Dendritic cell treated with granulocyte-macrophage colony-stimulating factor and Interleukin-4, amounts not matched to agents 40 ng/mL and 50 ng/mL, for 4 days (primary cell): ENCODE results near the gene SIX1.

Experiments used
- H3K27ac Mint-ChIP-seq: one replicate; pipeline ENCODE4 v1.8.0; 2022; ENCODE audit warnings: mild to moderate bottlenecking, mixed read lengths
- H3K27me3 Mint-ChIP-seq: one replicate; pipeline ENCODE4 v1.8.0; 2022; ENCODE audit warnings: mild to moderate bottlenecking, mixed read lengths
- H3K36me3 Mint-ChIP-seq: one replicate; pipeline ENCODE4 v1.8.0; 2022; ENCODE audit warnings: low read depth, mixed read lengths
- H3K4me1 Mint-ChIP-seq: one replicate; pipeline ENCODE4 v1.8.0; 2022; ENCODE audit warnings: low read depth, mixed read lengths
- H3K4me3 Mint-ChIP-seq: one replicate; pipeline ENCODE4 v1.8.0; 2022; ENCODE audit warnings: mild to moderate bottlenecking, moderate library complexity, mixed read lengths
- H3K9me3 Mint-ChIP-seq: one replicate; pipeline ENCODE4 v1.8.0; 2022; ENCODE audit warnings: mixed read lengths
- intact Hi-C: fragments of 100-400 bp; cut with micrococcal nuclease; formaldehyde crosslinking; loops from one replicate; pipeline ENCODE4 v1.15.0; 2022

The SIX1 gene

GRCh38 chr14:60641742-60642269, 7.5 kb downstream of the SIX1 start:
- intact Hi-C loops, result no loop called here
- Mint-ChIP-seq H3K4me1 (peaks cover 32% of the 10 kb centered on the region), H3K27ac (no peak overlapping the region), H3K27me3 (peaks cover 96% of the 10 kb centered on the region), H3K4me3 (no peak overlapping the region), H3K9me3 (no peaks in the 10 kb centered on the region), H3K36me3 (no peaks in the 10 kb centered on the region)

GRCh38 chr14:60640859-60641741, 8.2 kb downstream of the SIX1 start:
- no peaks in the 10 kb centered on the region for H3K36me3 Mint-ChIP-seq
- H3K4me1 Mint-ChIP-seq, result peaks cover 32% of the 10 kb centered on the region
- intact Hi-C loops, result no loop called here
- H3K27me3 Mint-ChIP-seq, result peaks cover 97% of the 10 kb centered on the region
- H3K27ac Mint-ChIP-seq, result no peak overlapping the region
- H3K4me3 Mint-ChIP-seq, result no peak overlapping the region
- no peaks in the 10 kb centered on the region for H3K9me3 Mint-ChIP-seq

DNA sequence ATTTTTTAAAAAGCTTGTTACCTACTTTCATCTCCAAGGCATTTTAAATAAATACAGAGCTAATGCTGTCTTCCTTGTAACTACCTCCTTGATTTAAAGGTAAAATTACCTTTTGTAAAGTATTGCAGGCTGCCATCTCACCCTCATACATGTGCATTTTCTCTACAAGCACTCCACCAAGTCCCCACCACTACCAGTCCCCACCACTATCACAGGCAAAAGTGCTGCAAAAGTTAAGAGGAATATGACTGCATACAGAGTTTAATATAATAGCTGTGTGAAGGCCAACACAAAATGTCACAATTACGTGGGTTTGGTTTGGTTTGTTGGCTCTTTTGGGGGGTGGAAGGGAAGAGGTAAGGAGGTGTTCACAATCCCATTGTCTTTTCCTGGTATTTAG, 9.6 kb downstream of the SIX1 start:
- H3K27ac Mint-ChIP-seq, result no peak overlapping the region
- no peaks in the 10 kb centered on the region for H3K36me3 Mint-ChIP-seq
- H3K4me3 Mint-ChIP-seq, result no peak overlapping the region
- no peaks in the 10 kb centered on the region for H3K9me3 Mint-ChIP-seq
- intact Hi-C loops, result no loop called here
- H3K4me1 Mint-ChIP-seq, result peaks cover 32% of the 10 kb centered on the region
- H3K27me3 Mint-ChIP-seq, result peaks cover 97% of the 10 kb centered on the region

GRCh38 chr14:60637479-60638315, 11.6 kb downstream of the SIX1 start:
- intact Hi-C loops, result no loop called here
- peaks cover 91% of the 10 kb centered on the region for H3K27me3 Mint-ChIP-seq
- no peaks in the 10 kb centered on the region for H3K9me3 Mint-ChIP-seq
- H3K4me1 Mint-ChIP-seq, result peaks cover 18% of the 10 kb centered on the region
- peak overlapping the region; percentile 67 for H3K4me3 Mint-ChIP-seq
- no peak overlapping the region for H3K27ac Mint-ChIP-seq
- H3K36me3 Mint-ChIP-seq, result no peaks in the 10 kb centered on the region

DNA sequence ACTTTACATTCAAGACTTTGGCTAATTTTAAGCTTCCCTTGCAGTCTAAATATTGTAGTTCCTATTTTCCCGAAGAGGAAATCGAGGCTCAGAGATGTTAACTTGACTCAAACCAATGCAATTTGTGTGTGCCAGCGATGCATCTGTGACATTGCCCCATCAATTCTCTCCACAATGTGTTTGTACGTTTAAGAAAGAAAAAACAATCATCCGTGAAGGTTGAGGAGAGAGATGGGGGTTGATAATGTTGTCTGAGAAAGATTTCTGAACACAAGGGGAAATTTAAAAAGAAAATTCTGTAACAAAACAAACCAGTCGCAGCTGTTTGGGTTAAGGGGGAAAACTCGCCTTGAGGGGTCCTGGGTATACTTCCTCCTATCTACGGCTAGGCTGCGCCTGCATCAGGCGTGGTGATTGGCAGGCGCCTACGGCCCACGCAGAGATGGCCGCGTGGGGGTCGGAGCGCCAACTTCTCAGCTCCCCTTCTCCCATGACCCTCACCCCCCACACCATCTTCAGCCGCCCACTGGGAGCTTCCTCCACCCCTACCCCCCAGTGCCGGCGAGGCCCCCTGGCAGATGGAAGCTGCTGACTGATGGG, 12.3 kb downstream of the SIX1 start:
- Mint-ChIP-seq H3K36me3 (no peaks in the 10 kb centered on the region), H3K9me3 (no peaks in the 10 kb centered on the region), H3K27me3 (peaks cover 88% of the 10 kb centered on the region), H3K4me3 (no peak overlapping the region), H3K4me1 (peaks cover 14% of the 10 kb centered on the region), H3K27ac (no peak overlapping the region)
- intact Hi-C loops, result no loop called here

- intact Hi-C loops, result no loop called here
- no peak overlapping the region for H3K27ac Mint-ChIP-seq
- peaks cover 78% of the 10 kb centered on the region for H3K27me3 Mint-ChIP-seq
Observed at GRCh38 chr14:60634153-60634552, 15.1 kb downstream of the SIX1 start.

GRCh38 chr14:60632777-60633176, 16.5 kb downstream of the SIX1 start:
- Mint-ChIP-seq H3K4me3 (no peak overlapping the region), H3K27me3 (peaks cover 73% of the 10 kb centered on the region), H3K27ac (no peak overlapping the region), H3K36me3 (no peaks in the 10 kb centered on the region), H3K4me1 (peaks cover 9% of the 10 kb centered on the region), H3K9me3 (no peaks in the 10 kb centered on the region)
- intact Hi-C loops, result no loop called here

More at GRCh38 chr14:60634153-60634552, 15.1 kb downstream of the SIX1 start:
- H3K4me1 Mint-ChIP-seq, result peaks cover 14% of the 10 kb centered on the region
- H3K4me3 Mint-ChIP-seq, result no peak overlapping the region
- no peaks in the 10 kb centered on the region for H3K9me3 Mint-ChIP-seq
- H3K36me3 Mint-ChIP-seq, result no peaks in the 10 kb centered on the region

DNA sequence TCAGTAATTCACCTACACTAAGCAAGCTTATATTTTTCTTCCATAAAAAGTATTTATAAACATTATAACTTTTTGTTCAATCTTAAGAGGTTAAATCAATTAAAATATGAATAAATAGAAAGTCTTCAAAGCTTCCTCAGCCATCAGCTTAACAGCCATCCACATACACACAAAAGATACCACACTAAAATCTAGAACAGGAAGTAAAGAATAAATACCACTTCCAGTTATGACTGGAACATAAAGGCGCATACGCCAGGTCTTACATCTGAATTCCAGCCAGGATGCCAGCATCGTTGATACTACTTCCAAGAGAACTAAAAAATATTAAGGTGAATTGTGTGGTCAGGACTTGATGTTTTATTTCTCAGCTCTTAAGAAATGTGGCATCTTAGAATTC, 17.0 kb downstream of the SIX1 start:
- peaks cover 4% of the 10 kb centered on the region for H3K4me1 Mint-ChIP-seq
- H3K36me3 Mint-ChIP-seq, result no peaks in the 10 kb centered on the region
- H3K4me3 Mint-ChIP-seq, result no peak overlapping the region
- intact Hi-C loops, result no loop called here
- no peak overlapping the region for H3K27ac Mint-ChIP-seq
- H3K27me3 Mint-ChIP-seq, result peaks cover 71% of the 10 kb centered on the region
- H3K9me3 Mint-ChIP-seq, result no peaks in the 10 kb centered on the region

GRCh38 chr14:60631842-60632241, 17.4 kb downstream of the SIX1 start:
- Mint-ChIP-seq H3K9me3 (no peaks in the 10 kb centered on the region), H3K27ac (no peak overlapping the region), H3K27me3 (peaks cover 69% of the 10 kb centered on the region), H3K36me3 (no peaks in the 10 kb centered on the region), H3K4me3 (no peak overlapping the region), H3K4me1 (no peaks in the 10 kb centered on the region)
- intact Hi-C loops, result no loop called here

DNA sequence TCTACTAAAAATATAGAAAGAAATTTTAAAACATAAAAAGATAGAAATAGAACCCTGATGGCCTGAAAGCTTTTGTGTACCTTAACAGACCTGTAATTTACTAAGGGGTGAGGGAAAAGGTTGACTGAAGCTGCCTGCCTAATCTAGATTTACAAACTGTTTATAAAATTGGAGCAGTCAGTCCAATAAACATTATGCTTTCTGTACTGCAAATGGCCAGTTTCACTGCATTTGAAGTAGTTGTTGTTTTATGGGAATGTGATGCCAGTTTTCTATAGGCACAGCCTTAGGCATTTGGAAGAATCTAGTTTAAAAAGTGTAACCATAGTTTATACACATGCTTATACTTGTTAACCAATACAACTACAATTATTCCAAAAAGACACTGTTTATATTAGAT, 19.1 kb downstream of the SIX1 start:
- no peak overlapping the region for H3K4me3 Mint-ChIP-seq
- intact Hi-C loops, result loop anchor here (1.0 kb wide), 1 partner anchor 47 kb away; no protein-coding TSS in a partner anchor
- no peaks in the 10 kb centered on the region for H3K4me1 Mint-ChIP-seq
- H3K9me3 Mint-ChIP-seq, result no peaks in the 10 kb centered on the region
- no peaks in the 10 kb centered on the region for H3K36me3 Mint-ChIP-seq
- peaks cover 55% of the 10 kb centered on the region for H3K27me3 Mint-ChIP-seq
- no peak overlapping the region for H3K27ac Mint-ChIP-seq

GRCh38 chr14:60628892-60629291, 20.4 kb downstream of the SIX1 start:
- H3K36me3 Mint-ChIP-seq, result no peaks in the 10 kb centered on the region
- H3K4me1 Mint-ChIP-seq, result no peaks in the 10 kb centered on the region
- H3K4me3 Mint-ChIP-seq, result no peak overlapping the region
- peaks cover 59% of the 10 kb centered on the region for H3K27me3 Mint-ChIP-seq
- H3K9me3 Mint-ChIP-seq, result no peaks in the 10 kb centered on the region
- H3K27ac Mint-ChIP-seq, result no peak overlapping the region
- intact Hi-C loops, result no loop called here

GRCh38 chr14:60622917-60623257, 26.4 kb downstream of the SIX1 start:
- Mint-ChIP-seq H3K4me1 (peaks cover 5% of the 10 kb centered on the region), H3K27me3 (peaks cover 50% of the 10 kb centered on the region), H3K36me3 (no peaks in the 10 kb centered on the region), H3K9me3 (no peaks in the 10 kb centered on the region), H3K4me3 (no peak overlapping the region), H3K27ac (no peak overlapping the region)
- intact Hi-C loops, result no loop called here

DNA sequence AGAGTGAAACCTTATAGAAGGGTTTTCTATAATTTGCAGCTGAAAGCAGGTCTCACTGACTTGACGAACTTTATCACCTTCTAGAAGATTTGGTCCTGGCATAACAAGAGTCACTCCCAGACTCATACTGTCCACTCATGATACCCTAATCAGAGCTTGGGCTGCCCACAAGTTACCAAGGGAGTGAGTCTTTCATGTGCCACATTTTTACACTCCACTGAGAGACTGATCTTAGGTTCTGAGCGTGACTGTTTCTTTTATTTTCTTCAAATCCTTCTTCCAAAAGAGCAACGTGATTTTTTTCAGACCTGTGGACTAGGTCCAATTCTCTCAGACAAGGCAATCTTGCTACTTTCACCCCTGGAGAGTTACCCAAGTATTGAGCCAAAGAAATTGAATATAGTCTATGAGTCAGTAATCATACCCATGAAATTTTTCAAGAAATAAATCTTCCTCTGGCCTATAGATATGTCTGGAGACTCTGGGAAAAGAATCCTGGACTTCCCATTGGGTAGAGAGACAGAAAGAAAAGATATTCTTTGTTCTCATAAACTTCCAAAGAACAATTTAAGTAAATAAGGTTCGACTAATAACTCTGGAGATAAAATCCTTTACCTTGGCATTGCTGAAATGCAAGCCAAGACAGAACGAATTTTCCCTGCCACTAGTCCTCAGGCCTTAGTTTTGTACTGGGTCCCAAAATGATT, 26.9 kb downstream of the SIX1 start:
- Mint-ChIP-seq H3K4me1 (peaks cover 9% of the 10 kb centered on the region), H3K4me3 (no peak overlapping the region), H3K27ac (no peak overlapping the region), H3K36me3 (no peaks in the 10 kb centered on the region), H3K9me3 (no peaks in the 10 kb centered on the region), H3K27me3 (peaks cover 46% of the 10 kb centered on the region)
- intact Hi-C loops, result no loop called here
